Brain pericyte (primary cell): ENCODE data around the gene RPS4Y2.

Experiments
- DNase-seq: peaks from one replicate; pipeline ENCODE4 v3.0.0-alpha.2; 2012; ENCODE audit warnings: low read depth, low spot score

Gene RPS4Y2

GRCh38 chrY:20755808-20756207 lies at the start of gene RPS4Y2:
Gene RPS4Y2 (plus strand): TSS chrY:20756108. CDS start chrY:20756164, 56 bp downstream.
- no peak for DNase-seq

DNA sequence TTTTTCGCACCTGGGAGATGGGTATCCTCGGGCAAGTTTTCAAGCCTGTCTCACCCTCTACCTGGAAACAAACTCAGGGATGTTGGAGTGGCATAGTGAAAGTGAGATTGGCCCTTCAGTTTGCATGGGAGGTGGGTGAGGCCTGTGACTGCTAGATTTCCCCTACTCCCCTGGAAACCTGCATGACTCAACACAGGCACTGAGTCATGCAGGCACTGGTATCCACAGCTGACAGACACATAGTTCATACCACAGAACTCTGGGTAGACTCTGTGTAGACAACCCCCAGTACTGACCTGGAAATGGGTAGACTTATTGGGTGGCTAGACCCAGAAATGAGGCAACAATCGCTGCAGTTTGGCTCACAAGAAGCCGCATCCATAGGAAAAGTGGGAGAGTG lies 41.5 kb upstream of the RPS4Y2 start:
- no peak for DNase-seq

GRCh38 chrY:20726184-20726907 lies 29.6 kb upstream of the RPS4Y2 start:
- no peak for DNase-seq

DNA sequence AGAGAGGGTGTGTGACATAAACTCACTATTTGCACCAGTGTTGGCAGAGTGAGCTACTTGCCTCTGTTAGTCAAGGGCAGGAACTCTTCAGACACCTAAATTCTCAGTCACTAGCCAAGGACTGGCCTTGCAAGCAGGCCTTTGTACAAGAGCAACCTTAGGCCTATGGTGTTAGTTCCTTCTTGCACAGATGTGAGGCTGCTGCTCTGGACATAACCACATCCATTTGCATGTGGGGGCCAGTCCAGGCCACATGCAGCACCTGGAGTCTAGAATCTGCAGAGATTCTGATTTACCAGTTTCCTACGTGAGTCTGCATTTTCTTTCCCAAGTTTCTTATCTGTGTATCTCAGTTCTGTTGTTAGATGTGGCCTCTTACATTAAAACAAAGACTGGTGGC lies 20.7 kb upstream of the RPS4Y2 start:
- DNase-seq, result no peak

GRCh38 chrY:20739806-20740205 lies 16.1 kb upstream of the RPS4Y2 start:
- DNase-seq, result no peak

DNA sequence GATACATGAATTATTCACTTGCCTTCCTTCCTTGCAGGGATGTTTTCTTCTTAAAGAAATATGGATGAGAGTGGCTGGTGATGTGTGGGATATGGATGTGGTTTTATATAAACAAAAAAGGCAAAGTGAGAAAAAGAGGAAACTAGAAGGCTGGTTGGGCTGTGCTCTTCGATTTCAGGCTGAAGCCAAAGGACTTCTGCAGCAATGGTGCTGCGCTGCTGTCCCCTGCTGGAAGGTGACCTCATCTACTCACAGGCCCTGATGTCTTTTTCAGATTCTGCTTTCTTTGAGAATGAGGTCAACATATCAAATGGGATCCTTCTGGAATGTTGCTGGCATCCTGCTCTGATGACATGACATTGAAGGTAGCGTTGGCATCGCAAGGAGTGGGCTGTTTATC lies 15.3 kb upstream of the RPS4Y2 start:
- DNase-seq, result no peak

DNA sequence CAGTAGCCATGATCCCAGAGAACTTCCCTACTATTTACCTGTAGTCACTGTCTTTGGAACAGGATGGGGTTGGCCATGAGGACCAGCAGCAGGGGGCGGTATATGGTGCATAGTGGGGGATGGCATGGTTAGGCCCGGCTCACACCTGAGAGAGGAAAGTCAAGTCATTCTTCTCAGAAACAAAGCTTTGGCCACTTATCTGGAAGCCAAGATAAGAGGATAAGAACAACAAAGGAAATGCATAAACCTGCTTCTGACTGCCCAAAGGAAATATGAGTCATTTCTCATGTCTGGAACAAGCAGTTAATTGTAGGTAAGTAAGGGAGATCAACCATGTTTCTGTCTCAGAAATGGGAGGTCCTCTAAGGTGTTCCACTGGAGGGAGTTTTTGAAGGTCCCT lies 10.8 kb upstream of the RPS4Y2 start:
- no peak for DNase-seq

DNA sequence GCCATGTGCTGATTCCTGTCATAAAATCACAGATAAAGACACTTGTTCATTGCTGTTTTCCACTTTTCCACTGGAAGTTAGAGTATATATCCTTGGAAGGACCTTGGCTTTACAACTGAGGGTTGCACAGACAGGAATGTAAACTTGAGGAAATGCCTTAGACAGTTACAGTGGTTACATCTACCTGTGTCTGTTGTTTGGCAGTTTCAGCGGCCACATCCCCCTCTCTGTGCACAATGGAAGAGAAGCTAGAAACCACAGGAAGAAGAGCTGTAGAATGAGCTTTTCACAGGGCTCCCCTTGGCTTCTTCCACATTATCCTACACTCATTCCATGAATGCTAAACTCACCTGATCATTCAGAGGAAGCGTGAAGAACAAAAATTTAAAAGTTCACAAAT lies 9.0 kb upstream of the RPS4Y2 start:
- no peak for DNase-seq

- DNase-seq, result no peak
Observed at GRCh38 chrY:20763869-20764268, 8.0 kb downstream of the RPS4Y2 start.

- no peak for DNase-seq
Observed at GRCh38 chrY:20765117-20765516, 9.2 kb downstream of the RPS4Y2 start.

DNA sequence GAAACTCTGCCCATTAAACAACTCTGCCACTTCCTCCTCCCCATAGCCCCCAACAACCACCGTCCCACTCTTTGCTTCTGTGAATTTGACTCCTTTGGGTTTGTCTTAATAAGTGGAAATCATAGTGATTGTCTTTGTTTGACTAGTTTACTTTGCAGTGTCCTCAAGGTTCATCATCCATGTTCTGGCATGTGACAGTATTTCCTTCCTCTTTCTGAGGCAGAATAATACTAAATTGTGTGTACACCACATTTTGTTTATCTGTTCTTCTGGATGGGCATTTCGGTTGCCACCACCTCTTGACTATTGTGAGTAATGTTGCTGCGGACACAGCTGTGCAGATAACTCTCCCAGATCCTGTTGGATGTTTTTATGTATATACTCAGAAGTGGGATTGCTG lies 14.8 kb downstream of the RPS4Y2 start:
- no peak for DNase-seq

DNA sequence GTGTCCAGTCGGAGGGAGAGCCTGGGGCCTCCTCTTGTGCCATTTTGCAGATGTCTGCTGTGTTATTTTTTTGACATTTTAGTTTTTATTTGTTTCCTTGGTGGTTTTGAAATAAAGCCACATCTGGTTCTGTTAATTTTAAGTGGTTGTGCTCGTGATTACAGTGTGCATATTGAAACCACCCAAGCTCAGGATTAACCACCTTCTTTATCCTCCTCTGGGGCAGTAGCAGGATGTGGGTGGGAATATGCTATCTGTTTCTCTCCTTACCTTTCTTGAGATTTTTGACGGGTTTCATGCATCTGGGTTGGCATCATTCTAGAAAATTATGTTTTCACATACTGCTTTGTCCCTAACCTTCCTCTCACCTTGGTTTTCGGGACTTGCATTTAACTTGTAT lies 20.2 kb downstream of the RPS4Y2 start:
- no peak for DNase-seq

- no peak for DNase-seq
Observed at GRCh38 chrY:20780104-20780654, 24.3 kb downstream of the RPS4Y2 start.

GRCh38 chrY:20780776-20781175 lies 24.9 kb downstream of the RPS4Y2 start:
- DNase-seq, result no peak

GRCh38 chrY:20781408-20781807 lies 25.5 kb downstream of the RPS4Y2 start:
- DNase-seq, result no peak

DNA sequence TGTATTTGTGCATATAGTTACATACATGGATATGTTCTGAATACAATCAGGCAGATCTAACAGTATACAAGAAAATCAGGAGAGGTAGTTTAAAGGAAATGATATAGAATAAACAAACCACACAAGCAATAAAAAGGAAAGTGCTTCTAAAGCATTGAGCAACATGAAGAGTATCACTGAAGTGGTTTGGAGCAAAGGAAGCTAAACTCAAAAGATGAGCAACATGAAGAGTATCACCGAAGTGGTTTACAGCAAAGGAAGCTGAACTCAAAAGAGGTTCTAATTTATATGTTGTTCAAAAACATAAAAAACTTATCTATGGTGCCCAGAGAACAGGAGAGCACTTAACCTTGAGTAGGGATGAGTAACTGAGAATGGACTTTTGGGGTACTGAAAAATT lies 29.1 kb downstream of the RPS4Y2 start:
- no peak for DNase-seq

- no peak for DNase-seq
Observed at GRCh38 chrY:20787076-20787475, 31.2 kb downstream of the RPS4Y2 start.

GRCh38 chrY:20798351-20799049 lies 42.6 kb downstream of the RPS4Y2 start:
- no peak for DNase-seq

DNA sequence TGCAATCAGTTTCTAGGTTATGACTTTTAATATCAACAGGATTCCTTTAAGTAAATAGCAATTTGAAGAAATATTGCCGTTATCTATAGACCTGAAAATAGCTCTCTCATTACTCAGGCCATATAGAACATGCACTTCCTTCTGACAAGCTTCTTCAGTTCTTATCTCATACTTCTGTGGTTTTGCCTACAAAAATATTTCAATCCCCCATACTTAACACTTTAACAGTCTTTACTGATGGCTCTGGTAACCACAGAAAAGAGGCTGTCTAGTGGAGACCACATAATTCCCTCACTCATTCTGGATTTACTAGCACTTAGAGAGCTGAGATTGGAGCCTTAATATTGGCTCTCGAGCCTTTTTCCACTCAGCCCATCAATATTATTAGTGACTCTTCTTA lies 46.8 kb downstream of the RPS4Y2 start:
- no peak for DNase-seq

GRCh38 chrY:20806243-20806642 lies 50.3 kb downstream of the RPS4Y2 start:
- DNase-seq, result no peak

- no peak for DNase-seq
Observed at GRCh38 chrY:20813459-20813858, 57.6 kb downstream of the RPS4Y2 start.

- no peak for DNase-seq
Observed at GRCh38 chrY:20814794-20815193, 58.9 kb downstream of the RPS4Y2 start.

DNA sequence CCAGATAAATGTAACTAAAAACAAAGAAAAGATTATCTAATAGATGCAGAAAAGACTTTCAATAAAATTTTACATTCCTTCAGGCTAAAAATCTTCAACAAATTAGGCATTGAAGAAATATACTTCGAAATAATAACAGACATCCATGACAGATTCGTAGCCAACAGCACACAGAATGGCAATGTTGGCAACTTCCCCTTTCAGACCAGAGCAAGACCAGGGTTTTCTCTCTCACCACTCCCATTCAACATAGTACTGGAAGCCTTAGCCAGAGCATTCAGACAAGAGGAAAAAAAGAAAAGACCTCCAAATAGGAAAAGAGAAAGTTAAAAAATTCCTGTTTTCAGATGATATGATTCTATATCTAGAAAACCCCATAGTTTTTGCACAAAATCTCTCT lies 61.2 kb downstream of the RPS4Y2 start:
- no peak for DNase-seq
